HEK293T (cell line): ENCODE results near the gene TBCK.

Experiments used
- CTCF ChIA-PET: fragments of 350-600 bp; formaldehyde crosslinking; extraction: SDS; loops from one replicate; lab custom pipeline; 2021; ENCODE audit warnings: antibody characterized with exemption, inconsistent platforms; lab: Yijun Ruan, JAX
- POLR2A ChIA-PET: fragments of 350-600 bp; formaldehyde crosslinking; extraction: SDS; loops from one replicate; lab custom pipeline; 2020; ENCODE audit warnings: antibody characterized with exemption, inconsistent platforms; lab: Yijun Ruan, JAX
- DNase-seq: peaks from one replicate; pipeline ENCODE4 v3.0.0; 2012; ENCODE audit warnings: mixed read lengths; ENCODE audit errors: extremely low spot score
- ARNT ChIP-seq: fragments of 450-650 bp; IDR thresholded peaks from 2 replicates; pipeline ENCODE4 v1.6.1; 2017; ENCODE audit warnings: mild to moderate bottlenecking
- BHLHE40 ChIP-seq: fragments of 450-650 bp; IDR thresholded peaks from 2 replicates; pipeline ENCODE4 v1.6.1; 2016; ENCODE audit warnings: mild to moderate bottlenecking, moderate library complexity, borderline replicate concordance
- CTBP1 ChIP-seq: fragments of 450-650 bp; IDR thresholded peaks from 2 replicates; pipeline ENCODE4 v1.6.1; 2016; ENCODE audit warnings: borderline replicate concordance
- ELF4 ChIP-seq: fragments of 450-650 bp; IDR thresholded peaks from 2 replicates; pipeline ENCODE4 v1.6.1; 2017; ENCODE audit warnings: antibody characterized with exemption
- FOXA1 ChIP-seq: fragments of 450-650 bp; IDR thresholded peaks from 2 replicates; pipeline ENCODE4 v1.6.1; 2016; ENCODE audit warnings: mild to moderate bottlenecking
- FOXK2 ChIP-seq: fragments of 450-650 bp; IDR thresholded peaks from 2 replicates; pipeline ENCODE4 v1.6.1; 2016; ENCODE audit warnings: mild to moderate bottlenecking
- FOXM1 ChIP-seq: fragments of 450-650 bp; IDR thresholded peaks from 2 replicates; pipeline ENCODE4 v1.6.1; 2017; ENCODE audit warnings: mild to moderate bottlenecking, borderline replicate concordance
- HDGF ChIP-seq: fragments of 450-650 bp; IDR thresholded peaks from 2 replicates; pipeline ENCODE4 v1.6.1; 2017; ENCODE audit warnings: antibody characterized with exemption, borderline replicate concordance
- L3MBTL2 ChIP-seq: fragments of 450-650 bp; conservative IDR thresholded peaks from 2 replicates; pipeline ENCODE4 v1.6.1; 2016; ENCODE audit warnings: mild to moderate bottlenecking
- LEF1 ChIP-seq: fragments of 450-650 bp; IDR thresholded peaks from 2 replicates; pipeline ENCODE4 v1.6.1; 2017; ENCODE audit warnings: mild to moderate bottlenecking, borderline replicate concordance
- NFRKB ChIP-seq: fragments of 450-650 bp; IDR thresholded peaks from 2 replicates; pipeline ENCODE4 v1.6.1; 2016; ENCODE audit warnings: mild to moderate bottlenecking, moderate library complexity
- PKNOX1 ChIP-seq: fragments of 450-650 bp; IDR thresholded peaks from 2 replicates; pipeline ENCODE4 v1.6.1; 2016
- SP1 ChIP-seq: fragments of 450-650 bp; IDR thresholded peaks from 2 replicates; pipeline ENCODE4 v1.6.1; 2017
- SUZ12 ChIP-seq: fragments of 450-650 bp; IDR thresholded peaks from 2 replicates; pipeline ENCODE4 v1.6.1; 2016; ENCODE audit warnings: mild to moderate bottlenecking
- TARDBP ChIP-seq: fragments of 450-650 bp; IDR thresholded peaks from 2 replicates; pipeline ENCODE4 v1.6.1; 2016
- ZNF384 ChIP-seq: fragments of 450-650 bp; IDR thresholded peaks from 2 replicates; pipeline ENCODE4 v1.6.1; 2016

Gene TBCK

GRCh38 chr4:106301393-106302061 is 14.5 kb downstream of the TBCK start:
- POLR2A ChIA-PET: interaction anchor here (1.1 kb wide), 1 partner anchor 14 kb away, joined by 3 read pairs; the partner anchor contains the start of gene TBCK
- CTCF ChIA-PET: no interaction called here
- no peak for DNase-seq
- TF ChIP-seq NFRKB: no peak
- no peak for TF ChIP-seq ARNT
- no peak for TF ChIP-seq SUZ12
- no peak for TF ChIP-seq SP1
- TF ChIP-seq FOXA1: no peak
- no peak for TF ChIP-seq LEF1
- TF ChIP-seq CTBP1: no peak
- TF ChIP-seq ELF4: no peak
- no peak for TF ChIP-seq L3MBTL2

- POLR2A ChIA-PET: no interaction called here
- no peak for TF ChIP-seq L3MBTL2
- no peak for TF ChIP-seq SUZ12
- no peak for TF ChIP-seq CTBP1
- TF ChIP-seq PKNOX1: no peak
- TF ChIP-seq NFRKB: no peak
- no peak for TF ChIP-seq TARDBP
- no peak for TF ChIP-seq ELF4
- TF ChIP-seq FOXK2: no peak
- TF ChIP-seq HDGF: no peak
- no peak for TF ChIP-seq FOXA1
- no peak for TF ChIP-seq ZNF384
- TF ChIP-seq FOXM1: no peak
- TF ChIP-seq ARNT: no peak
- no peak for TF ChIP-seq BHLHE40
- TF ChIP-seq SP1: no peak
- CTCF ChIA-PET: no interaction called here
- DNase-seq: no peak
Observed at GRCh38 chr4:106299977-106300376, 16.0 kb downstream of the TBCK start.

GRCh38 chr4:106297245-106298035 is 18.6 kb downstream of the TBCK start:
- no peak for TF ChIP-seq FOXM1
- no peak for TF ChIP-seq SP1
- TF ChIP-seq ARNT: no peak
- no peak for TF ChIP-seq SUZ12
- no peak for TF ChIP-seq L3MBTL2
- no peak for TF ChIP-seq FOXA1
- TF ChIP-seq FOXK2: no peak
- no peak for TF ChIP-seq HDGF
- no peak for TF ChIP-seq BHLHE40
- no peak for TF ChIP-seq LEF1
- TF ChIP-seq NFRKB: no peak
- no peak for TF ChIP-seq CTBP1
- TF ChIP-seq ZNF384: no peak
- TF ChIP-seq TARDBP: no peak
- no peak for TF ChIP-seq PKNOX1
- no peak for TF ChIP-seq ELF4
- no peak for DNase-seq
- ChIA-PET CTCF (no interaction called here), POLR2A (no interaction called here)

DNA sequence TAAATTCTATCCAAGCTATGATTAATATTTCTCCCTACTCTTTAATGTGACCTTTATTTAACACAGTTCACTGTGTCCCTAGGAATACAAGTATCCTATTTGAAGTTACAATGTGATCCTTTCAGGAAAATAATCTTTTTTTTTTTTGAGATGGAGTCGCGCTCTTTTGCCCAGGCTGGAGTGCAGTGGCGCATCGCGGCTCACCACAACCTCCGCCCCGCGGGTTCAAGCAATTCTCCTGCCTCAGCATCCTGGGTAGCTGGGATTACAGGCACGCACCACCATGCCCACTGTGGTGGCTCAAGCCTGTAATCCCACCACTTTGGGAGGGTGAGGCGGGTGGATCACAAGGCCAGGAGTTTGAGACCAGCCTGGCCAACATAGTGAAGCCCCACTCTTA is 21.9 kb downstream of the TBCK start:
- CTCF ChIA-PET: no interaction called here
- DNase-seq: no peak
- POLR2A ChIA-PET: no interaction called here

DNA sequence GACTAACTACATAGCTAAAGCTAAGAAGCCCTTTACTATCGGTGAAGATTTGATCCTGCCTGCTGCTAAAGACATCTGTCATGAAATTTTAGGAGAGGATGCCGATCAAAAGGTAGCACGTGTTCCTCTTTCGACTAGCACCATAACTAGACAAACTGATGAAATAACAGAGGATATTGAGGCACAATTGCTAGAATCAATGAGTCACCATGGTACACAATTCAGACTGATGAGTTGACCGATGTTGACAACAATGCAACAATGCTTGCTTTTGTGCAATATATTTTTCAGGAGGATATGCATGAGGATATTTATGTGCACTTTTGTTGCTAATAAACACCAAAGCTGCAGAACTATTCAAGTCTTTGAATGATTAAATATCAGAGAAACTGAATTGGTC is 24.3 kb downstream of the TBCK start:
- TF ChIP-seq FOXA1 (no peak), TARDBP (no peak), ARNT (no peak), SUZ12 (no peak), FOXK2 (no peak), BHLHE40 (no peak), CTBP1 (no peak), L3MBTL2 (no peak), LEF1 (no peak), PKNOX1 (no peak), ELF4 (no peak), NFRKB (no peak), HDGF (no peak), SP1 (no peak), FOXM1 (no peak), ZNF384 (no peak)
- DNase-seq: no peak
- CTCF ChIA-PET: interaction anchor here (0.6 kb wide), 1 partner anchor 757 kb away, joined by 5 read pairs; no protein-coding TSS in a partner anchor
- POLR2A ChIA-PET: no interaction called here

More for the DNA sequence above, 21.9 kb downstream of the TBCK start:
- no peak for TF ChIP-seq FOXM1
- no peak for TF ChIP-seq ZNF384
- TF ChIP-seq NFRKB: no peak
- no peak for TF ChIP-seq TARDBP
- no peak for TF ChIP-seq SP1

- DNase-seq: no peak
- CTCF ChIA-PET: no interaction called here
- POLR2A ChIA-PET: no interaction called here
- no peak for TF ChIP-seq PKNOX1
- TF ChIP-seq BHLHE40: no peak
- no peak for TF ChIP-seq SUZ12
- TF ChIP-seq ZNF384: no peak
- no peak for TF ChIP-seq L3MBTL2
- no peak for TF ChIP-seq ARNT
- no peak for TF ChIP-seq FOXK2
Observed at GRCh38 chr4:106289737-106290136, 26.3 kb downstream of the TBCK start.
